G401 (cell line): Measurements from ENCODE around the gene PHC1. TPM values are rescaled to one million over a fixed set of nuclear protein-coding genes. Genes with fewer than 3 reads are reported as not detected.

Experiments used
- DNase-seq: peaks from one replicate; pipeline ENCODE4 v3.0.0-alpha.2; 2015; ENCODE audit warnings: low spot score
- in situ Hi-C: cut with HindIII; loops from 2 replicates; pipeline ENCODE4 v1.10.0; 2016; ENCODE audit warnings: low sequenced_read_pairs, mixed read lengths
- total RNA-seq: library from RNA; depleted of rRNA; stranded (reverse); fragments of >200 nt; shearing (Covaris generic); gene quantifications from 2 replicates; pipeline ENCODE4 v1.2.3, GENCODE V29; 2014

The PHC1 gene
- total RNA-seq, 1 experiment from 2014 or later = 38.5 TPM

- no peak for DNase-seq
- in situ Hi-C loops = no loop called here
Observed at GRCh38 chr12:8943565-8944186, 29.4 kb downstream of the PHC1 start.

- no peak for DNase-seq
- in situ Hi-C loops = no loop called here
Observed at GRCh38 chr12:8946733-8947132, 32.4 kb downstream of the PHC1 start.

DNA sequence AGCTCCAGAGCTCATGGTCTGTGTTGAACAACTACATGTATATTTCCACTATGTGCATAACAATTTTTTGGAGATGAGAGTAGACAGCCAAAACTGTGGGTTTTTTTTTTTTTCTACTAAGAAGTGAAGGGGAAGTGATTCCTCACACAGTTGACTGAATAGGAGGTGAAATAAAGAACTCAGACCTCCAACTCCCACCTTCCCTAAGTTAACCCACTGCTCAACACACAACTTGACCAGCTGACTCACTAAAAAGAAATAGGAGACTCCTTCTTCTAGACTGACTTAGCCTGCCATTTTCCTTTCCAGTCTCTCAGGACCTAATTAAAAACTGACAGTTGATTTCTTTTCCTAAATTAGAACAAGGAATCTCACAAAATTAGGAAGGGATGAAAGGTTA lies 33.4 kb downstream of the PHC1 start:
- in situ Hi-C loops = no loop called here
- no peak for DNase-seq

DNA sequence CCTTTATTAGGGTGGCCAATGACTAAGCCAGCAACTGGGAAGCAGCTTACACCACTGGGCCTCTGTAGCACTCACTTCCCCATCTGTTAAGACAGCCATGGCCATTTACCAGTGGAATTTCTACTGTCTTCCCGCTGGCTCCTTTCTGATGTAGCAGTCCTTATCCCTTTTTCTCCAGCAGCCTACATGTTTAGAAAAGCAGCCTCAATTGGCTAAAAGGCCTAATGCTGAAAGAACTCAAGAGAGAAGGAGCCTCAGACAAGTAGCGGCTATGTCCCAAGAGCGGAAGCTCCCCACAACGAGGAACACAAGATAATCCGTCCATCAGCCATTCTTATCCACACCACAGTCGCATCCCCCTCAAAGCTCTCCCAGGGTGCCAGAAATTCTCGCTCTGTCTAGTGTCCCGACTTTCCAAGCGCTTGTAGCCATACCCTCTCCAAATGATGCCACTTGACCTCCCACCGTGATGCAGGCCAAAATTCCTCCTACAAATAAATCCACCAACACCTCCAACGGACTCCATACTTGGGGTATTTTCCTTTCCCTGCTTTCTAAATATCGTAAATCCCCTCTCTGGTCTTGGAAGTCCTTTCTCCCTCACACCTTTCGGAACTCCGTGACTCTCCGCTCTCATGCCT lies 34.5 kb downstream of the PHC1 start:
- in situ Hi-C loops = no loop called here
- DNase-seq = no peak

DNA sequence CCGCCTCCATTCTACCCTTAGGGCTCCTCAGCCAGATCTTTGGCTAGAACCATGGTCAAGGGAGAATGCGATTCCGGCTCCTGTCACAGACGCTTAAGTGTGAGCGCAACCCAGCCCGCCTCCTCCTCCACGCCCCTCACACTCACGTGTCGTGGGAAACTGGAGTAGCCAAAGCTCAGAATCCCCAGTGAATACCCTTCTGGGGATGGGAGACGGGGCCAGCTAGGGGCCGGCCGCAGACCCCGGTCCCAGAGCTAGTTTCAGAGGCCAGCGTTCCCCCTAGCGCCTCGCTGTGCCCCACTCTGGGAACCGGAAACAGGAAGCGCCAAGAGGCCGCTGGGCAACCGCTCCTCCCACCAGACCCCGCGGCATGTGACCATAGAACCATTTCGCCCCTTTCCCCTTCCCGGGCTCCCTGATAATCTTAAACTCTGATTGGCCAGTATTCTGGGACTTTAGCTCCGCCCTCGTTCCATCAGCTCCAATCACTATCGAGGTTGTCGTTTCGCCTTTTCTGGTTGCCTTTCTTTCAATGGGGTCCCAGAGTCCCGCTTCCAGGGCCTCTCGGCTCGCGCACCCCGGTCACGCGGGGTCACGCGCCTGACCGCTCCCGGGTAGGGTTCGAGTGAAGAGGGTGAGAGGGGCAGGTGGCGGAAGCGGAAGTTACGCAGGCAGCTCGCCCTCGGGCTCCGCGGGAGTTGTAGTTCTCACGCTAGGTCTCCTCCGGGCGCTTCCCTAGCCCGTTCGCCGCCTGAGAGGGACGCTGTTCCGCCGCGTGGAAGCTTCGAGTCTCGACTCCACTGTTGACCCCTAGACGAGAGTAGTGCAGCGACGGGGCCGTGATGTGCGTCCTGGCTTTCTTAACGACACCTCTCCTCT lies 35.3 kb downstream of the PHC1 start, which contains the start of gene M6PR:
Gene M6PR, minus strand, starts transcription at position 304 of the 879 bp plus-strand sequence. CDS start 3,241 bp downstream, outside the sequence.
- DNase-seq = peak; percentile 98
- in situ Hi-C loops = no loop called here

GRCh38 chr12:8950221-8950527 lies 35.9 kb downstream of the PHC1 start:
- DNase-seq = no peak
- in situ Hi-C loops = no loop called here

DNA sequence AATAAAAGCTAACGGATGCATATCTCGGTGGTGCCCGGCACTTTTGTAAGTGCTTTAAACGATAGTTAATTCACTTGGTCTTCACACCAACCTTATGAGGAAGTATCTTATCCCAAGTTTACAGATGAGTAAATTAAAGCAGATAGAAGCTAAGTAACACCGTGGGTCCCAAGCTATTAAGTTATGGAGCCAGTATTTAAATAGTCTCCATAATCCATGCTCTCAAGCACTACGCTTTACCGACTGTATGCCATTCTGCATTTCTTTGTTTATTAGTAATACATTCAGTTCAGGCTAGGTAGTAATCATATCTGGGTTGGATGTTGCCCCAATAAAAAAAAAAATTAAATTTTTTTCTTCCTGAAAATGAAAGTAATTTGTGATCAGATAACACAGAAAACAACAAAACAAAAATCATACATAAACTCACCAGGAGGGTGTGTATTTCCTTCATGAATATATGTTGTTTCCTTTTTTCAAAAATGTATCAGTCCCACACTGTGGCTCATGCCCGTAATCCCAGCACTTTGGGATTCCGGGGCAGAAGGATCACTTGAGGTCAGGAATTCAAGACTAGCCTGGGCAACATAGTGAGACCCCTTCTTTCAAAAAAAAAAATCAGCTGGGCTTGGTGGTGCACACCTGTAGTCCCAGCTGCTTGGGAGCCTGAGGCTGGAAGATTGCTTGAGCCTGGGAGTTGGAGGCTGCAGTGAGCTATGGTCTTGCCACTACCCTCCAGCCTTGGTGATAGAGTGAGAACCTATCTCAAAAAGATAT lies 36.6 kb downstream of the PHC1 start:
- DNase-seq = no peak
- in situ Hi-C loops = no loop called here

- in situ Hi-C loops = no loop called here
- no peak for DNase-seq
Observed at GRCh38 chr12:8951744-8952143, 37.4 kb downstream of the PHC1 start.

DNA sequence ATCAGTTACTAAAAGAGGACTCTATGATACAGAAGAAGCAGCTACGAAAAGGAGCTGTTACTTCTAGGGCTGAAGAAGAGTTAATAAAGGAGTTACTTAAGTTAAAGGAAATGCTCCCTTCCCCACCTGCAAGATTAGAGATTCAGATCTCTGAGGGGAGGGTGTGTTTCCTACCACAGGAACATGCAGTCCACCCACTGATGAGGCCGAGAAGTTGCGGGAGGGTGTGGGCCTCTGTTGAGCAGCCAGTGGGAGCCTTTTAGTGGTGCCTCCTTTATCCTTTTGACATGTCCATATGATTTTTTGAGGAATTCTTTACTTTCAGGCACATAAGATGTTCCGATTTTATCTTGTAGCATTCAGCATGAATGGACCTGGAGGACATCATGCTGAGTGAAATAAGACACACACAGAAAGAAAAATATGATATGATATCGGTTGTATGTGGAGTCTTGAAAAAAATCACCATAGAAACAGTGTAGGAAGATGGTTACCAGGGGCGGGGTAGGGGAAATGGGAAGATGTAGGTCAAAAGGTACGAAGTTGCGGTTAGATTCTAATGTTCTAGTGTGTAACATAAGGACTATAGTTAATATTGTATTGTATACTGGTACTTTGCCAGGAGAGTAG lies 39.6 kb downstream of the PHC1 start:
- in situ Hi-C loops = no loop called here
- no peak for DNase-seq

- in situ Hi-C loops = no loop called here
- no peak for DNase-seq
Observed at GRCh38 chr12:8956073-8956472, 41.8 kb downstream of the PHC1 start.

GRCh38 chr12:8956772-8957171 lies 42.5 kb downstream of the PHC1 start:
- in situ Hi-C loops = no loop called here

DNA sequence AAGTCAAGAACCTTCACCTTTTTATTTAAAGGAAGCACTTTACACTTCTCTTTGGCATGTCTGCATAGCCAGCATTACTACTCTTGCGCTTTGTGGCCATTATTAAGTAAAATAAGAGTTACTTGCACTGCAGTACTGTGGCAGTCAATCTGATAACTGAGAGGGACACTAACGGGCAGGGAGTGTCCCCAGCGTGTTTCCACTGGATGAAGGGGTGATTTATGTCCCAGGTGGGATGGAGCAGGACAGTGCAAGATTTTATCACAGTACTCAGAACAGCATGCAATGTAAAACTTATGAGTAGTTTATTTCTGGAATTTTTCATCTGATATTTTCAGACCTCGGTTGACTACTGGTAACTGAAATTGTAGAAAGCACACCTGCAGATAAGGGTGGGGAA lies 43.3 kb downstream of the PHC1 start:
- DNase-seq = no peak
- in situ Hi-C loops = no loop called here

More at GRCh38 chr12:8956772-8957171, 42.5 kb downstream of the PHC1 start:
- no peak for DNase-seq

DNA sequence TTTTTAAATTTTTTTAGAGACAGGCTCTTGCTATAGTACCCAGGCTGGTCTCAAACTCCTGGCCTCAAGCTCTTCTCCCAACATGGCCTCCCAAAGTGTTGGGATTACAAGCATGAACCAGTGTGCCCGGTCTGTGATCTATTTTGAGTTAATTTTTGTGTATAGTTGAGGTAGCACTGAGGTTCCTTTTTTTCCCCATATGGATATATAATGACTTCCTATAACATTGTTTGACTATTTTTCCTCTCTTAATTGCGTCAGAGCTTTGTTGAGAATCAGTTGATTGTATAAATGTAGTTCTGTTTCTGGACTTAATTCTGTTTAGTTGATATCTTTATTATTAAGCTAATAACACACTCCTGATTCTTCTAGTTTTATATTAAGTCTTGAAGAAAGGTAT lies 43.8 kb downstream of the PHC1 start:
- DNase-seq = no peak
- in situ Hi-C loops = no loop called here

DNA sequence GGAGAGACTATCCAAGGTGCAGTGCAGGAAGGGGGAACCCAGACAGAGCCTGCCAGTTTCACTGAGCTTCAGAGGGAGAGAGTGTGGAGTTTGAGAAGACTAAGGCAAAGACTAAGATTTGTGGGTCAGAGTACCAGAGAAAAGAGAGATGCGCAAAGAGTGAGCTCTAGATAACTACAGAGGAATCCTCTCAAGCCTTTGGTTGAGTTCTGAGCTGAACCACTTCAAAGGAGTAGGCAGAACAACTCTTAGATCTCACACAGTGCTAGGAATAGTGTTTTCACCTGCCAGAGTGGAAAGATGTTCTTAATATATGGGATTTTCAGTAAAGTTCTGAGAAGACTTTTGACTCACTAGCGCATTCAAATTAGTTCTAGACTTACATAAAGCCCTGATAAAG lies 45.9 kb downstream of the PHC1 start:
- DNase-seq = no peak
- in situ Hi-C loops = no loop called here

DNA sequence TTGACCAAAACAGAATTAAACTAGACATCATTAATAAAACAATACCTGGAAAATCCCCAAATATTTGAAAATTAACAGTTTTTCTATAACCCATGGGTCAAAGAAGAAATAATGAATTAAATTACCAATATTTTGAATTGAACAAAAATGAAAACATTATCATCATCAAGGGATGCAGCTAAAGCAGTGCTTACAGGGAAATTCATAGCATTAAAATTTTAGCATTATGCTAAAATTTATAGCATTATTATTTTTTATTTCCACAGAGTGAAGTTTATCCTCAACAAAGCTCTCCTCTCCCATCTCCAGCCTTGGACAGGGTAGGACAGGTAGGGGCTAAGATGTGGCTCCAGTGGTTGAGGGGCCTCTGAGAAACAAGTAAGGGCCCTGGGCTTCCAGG lies 54.5 kb downstream of the PHC1 start:
- in situ Hi-C loops = no loop called here
- DNase-seq = no peak

DNA sequence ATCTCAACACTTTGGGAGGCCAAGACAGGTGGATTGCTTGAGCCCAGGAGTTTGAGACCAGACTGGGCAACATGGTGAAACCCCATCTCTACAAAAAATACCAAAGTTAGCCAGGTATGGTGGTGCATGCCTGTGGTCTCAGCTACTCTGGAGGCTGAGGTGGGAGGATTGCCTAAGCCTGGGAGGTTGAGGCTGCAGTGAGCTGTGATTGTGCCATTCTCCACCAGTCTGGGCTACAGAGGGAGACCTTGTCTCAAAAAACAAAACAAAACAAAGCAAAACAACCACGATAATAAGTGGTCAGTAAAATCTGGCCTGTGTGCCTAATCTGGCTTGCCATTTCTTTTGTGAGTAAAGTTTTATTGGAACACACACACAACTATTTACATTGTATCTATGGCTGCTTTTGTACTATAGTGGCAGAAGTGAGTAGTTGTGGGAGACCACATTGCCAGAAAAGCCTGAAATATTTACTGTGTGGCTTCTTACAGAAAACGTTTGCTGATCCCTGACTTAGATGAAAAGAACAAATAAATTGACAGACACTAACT lies 55.6 kb downstream of the PHC1 start:
- in situ Hi-C loops = no loop called here

GRCh38 chr12:8970432-8970831 lies 56.1 kb downstream of the PHC1 start:
- in situ Hi-C loops = no loop called here
- no peak for DNase-seq

More for the DNA sequence above, 55.6 kb downstream of the PHC1 start:
- no peak for DNase-seq

DNA sequence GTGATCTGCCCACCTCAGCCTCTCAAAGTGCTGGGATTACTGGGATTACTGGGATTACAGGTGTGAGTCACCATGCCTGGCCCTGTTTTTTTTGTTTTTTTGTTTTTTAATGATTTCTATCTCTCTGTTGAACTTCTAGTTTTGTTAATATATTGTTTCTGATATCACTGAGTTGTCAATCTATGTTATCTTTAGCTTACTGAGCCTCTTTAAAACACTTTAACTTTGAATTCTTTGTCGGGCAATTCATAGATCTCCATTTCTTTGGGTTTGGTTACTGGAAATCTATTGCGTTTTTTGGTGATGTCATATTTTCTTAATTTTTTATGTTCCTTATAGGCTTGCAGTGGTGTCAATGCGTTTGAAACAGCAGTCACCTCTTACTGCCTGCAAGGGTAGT lies 65.8 kb downstream of the PHC1 start:
- in situ Hi-C loops = no loop called here
- no peak for DNase-seq

- no peak for DNase-seq
- in situ Hi-C loops = no loop called here
Observed at GRCh38 chr12:8985213-8985754, 71.0 kb downstream of the PHC1 start.
